HG02943 (cell line): ENCODE results near the gene CUL1.

Source experiments
- ATAC-seq: cut with Tn5 transposase; IDR thresholded peaks from one replicate; pipeline ENCODE4 v1.9.1; 2021; ENCODE audit warnings: mild to moderate bottlenecking, low read depth, moderate library complexity; ENCODE audit not compliant: unreplicated experiment

Gene CUL1

DNA sequence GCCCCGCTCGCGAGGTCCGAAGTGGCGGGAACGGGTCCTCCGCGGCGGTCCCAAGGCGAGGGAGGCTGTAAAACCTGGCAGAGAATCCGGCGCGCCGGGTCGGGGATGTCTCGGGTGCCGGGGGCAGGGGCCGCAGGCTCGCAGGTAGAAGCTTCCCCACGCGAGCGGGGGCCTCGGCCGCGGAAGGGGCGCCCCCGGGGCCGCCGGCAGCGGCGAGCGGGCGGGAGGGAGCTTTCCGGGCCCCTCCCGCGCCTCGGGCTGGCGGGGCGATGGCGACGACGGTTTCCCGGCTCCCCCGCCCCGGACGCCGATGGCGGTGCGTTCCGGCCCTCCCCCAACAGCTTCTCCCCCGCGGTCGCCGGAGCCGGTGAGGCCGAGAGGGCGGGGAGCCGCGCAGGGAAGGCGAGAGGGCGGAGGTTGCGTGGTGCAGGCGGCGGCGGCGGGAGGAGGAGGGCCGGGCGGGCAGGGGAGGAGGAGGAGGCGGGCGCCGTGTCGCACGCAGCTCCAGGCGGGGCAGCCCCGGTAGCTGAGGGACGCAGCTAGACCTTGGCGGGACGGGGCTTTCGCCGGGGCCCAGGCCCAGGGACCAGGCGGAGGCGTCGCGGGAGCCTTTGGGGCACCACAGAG lies at the start of gene CUL1:
TSS of gene CUL1 (plus strand) at position 507 of the 627 bp plus-strand sequence. CDS start 31,220 bp downstream, outside the sequence.
- ATAC-seq, result peak; percentile 65

GRCh38 chr7:148650232-148650858 lies 48.4 kb upstream of the CUL1 start:
- no peak for ATAC-seq

- ATAC-seq, result no peak
Observed at GRCh38 chr7:148652773-148653172, 45.9 kb upstream of the CUL1 start.

DNA sequence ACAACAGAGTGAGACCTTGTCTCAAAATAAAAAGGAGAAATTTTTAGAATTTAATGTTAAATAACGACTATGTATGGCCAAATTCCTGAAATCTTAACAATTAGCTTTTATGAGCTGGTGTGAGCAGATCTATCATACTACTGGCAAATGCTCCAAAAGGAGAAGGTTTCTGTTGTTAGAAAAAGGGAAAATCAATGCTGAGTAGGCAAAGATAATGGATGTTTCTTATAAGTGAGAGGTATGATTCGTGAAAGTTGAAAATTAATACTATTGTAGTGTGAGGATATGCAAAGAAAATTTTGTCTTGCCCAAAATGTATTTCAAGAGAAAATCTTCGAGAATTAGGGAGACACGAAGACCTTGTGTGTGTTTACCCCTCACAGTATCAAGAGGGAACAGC lies 40.8 kb upstream of the CUL1 start:
- ATAC-seq, result no peak

DNA sequence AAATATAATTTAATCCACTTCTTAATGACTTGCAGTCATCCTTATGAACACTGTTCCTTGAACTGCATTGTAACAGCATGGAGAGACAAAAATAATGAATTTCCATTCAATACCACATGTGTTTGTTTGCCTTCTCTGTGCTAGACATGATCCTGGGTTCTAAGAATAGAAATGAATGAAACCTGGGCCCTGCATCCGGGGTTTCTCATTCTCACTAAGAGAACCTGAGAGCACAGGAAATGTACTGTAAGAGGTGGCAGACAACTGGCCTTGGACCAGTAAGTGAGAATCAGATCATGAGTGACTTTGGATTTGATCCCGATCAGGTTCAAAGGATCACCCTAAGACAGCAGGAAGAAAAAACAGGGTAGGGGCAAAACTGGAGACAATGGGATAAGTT lies 37.2 kb upstream of the CUL1 start:
- ATAC-seq, result no peak

DNA sequence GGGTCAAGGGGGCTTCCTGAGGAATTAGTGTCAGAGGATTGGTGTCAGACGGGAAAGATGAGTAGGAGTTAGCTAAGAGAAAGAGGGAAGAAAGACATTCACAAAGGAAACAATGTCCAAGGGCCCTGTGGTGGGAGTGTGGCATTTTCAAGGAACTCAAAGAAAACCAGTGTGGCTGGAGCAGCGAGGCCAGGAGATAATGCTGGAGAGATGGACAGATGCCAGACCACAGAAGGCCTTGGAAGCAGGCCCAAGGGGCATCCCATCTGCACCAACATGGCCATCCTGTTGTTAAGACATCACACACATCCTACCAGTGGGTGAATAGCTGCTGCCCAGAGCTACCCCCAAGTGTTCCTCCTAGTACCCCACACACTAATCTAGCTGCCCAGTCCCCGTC lies 36.1 kb upstream of the CUL1 start:
- ATAC-seq, result no peak

DNA sequence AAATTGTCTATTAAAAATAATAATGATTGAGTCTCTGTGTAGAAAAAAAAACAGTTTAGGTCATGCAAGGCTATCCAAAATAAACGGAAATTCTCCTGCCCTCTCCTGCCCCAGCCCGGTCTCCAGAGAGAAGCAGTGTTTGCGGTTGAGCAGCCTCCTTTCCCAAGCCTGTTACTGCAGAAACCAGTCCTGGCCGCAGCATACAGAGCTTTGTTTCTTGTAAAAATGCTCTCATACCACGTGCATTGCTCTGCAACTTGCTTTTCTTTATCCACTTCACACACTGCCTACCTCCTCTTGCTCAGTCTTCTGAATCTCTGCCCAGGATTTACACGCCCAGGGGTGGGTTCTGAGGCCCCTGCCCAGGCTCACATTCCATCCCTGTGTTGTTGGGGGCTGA lies 34.4 kb upstream of the CUL1 start:
- no peak for ATAC-seq

GRCh38 chr7:148665221-148665620 lies 33.5 kb upstream of the CUL1 start:
- ATAC-seq, result no peak

GRCh38 chr7:148669927-148670326 lies 28.8 kb upstream of the CUL1 start:
- ATAC-seq, result no peak

GRCh38 chr7:148670374-148670773 lies 28.3 kb upstream of the CUL1 start:
- no peak for ATAC-seq

GRCh38 chr7:148670807-148671206 lies 27.9 kb upstream of the CUL1 start:
- ATAC-seq, result no peak

- ATAC-seq, result no peak
Observed at GRCh38 chr7:148672041-148672440, 26.7 kb upstream of the CUL1 start.

DNA sequence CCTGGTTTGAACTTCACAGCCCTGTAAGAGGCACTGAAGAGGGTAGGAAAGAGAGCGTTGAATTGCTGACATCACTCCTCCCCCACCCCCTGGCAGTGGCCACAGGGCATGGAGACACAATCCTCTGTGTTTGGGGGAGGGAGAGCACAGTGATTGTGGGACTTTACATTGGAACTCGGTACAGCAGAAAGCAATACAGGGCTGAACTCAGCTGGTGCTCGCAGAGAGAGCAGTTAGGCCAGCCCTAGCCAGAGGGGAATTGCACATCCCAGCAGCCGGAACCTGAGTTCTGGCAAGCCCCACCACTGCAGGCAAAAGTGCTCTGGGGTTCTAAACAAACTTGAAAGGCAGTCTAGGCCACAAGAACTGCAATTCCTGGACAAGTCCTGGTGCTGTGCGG lies 24.0 kb upstream of the CUL1 start:
- ATAC-seq, result no peak

GRCh38 chr7:148676291-148676690 lies 22.4 kb upstream of the CUL1 start:
- ATAC-seq, result no peak

DNA sequence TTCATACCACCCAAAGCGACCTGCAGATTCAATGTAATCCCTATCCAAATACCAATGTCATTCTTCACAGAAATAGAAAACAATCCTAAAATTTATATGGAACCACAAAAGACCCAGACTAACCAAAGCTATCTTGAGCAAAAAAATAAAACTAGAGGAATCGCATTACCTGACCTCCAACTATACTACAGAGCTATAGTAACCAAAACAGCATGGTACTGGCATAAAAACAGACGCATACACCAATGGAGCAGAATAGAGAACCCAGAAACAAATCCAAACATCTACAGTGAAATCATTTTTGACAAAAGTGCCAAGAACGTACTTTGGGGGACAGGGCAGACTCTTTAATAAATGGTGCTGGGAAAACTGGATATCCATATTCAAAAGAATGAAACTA lies 16.9 kb upstream of the CUL1 start:
- ATAC-seq, result no peak

DNA sequence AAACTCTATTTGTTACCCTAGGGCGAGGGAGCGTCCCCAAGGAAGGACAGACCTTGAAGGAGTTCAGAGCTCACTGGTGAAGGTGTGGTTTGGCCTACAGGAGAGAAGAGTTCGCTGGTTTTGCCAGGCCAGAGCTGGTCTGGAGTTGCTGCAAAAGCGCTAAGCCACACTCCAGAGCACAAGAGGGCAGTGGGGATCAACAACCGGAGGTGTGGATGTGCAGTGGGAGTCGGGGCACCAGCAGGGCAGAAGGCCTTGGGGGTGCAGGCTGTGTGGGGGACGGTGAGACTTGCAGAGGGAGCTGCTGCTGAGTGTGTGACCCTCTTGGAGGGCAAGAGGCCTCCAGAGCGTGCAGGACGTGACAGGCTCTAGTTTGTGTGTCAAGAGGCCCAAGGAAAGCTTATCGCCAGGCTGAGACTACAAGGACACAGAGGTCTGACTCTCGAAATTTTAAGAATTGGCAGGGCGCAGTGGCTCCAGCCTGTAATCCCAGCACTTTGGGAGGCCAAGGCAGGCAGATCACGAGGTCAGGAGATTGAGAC lies 14.3 kb upstream of the CUL1 start:
- no peak for ATAC-seq

DNA sequence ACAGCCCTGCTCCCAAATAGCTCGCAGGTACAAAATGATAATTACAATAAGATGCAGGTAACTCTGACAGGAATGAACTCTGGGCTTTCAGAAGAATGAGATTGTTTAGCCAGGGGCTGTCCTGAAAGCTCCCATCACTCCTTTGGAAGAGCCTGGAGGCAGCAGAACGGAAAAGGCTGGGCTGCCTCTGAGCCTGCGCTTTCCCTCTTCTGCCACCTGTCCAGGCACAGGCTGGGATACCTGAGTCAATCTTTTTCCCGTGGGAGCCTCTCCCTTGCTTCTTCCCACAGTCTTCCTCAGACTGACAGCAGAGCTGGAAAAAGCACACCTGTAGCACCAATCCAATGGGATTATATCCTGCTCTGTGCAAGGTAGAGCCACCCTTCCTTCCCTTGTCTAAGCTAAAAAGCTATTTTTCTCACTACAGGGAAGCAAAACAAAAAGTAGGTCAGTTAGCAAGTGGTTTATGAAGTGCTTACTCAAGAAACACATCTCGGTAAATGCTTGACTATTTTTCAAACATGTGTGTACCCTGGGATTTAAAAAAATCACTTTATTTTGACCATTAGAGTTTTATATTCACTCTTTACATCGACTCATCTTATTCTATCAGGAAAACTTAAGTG lies 12.3 kb upstream of the CUL1 start:
- no peak for ATAC-seq

DNA sequence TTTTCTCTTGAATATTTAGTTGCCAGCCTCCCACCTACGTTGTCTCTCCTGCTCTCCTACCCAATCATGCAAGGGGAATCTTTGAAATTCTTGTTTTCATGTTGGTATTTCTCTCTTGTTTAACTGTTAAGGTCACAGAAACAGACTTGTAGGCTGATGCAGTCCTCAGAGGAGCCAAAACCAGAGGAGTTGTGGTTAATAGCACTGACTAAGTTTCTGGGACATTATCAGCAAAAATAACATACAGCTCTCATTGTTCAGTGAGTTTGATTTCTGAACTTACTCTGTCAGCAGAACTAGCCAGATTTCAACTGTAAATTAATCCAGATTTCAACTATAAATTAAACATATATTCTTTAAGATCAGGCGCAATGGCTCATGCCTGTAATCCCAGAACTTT lies 11.1 kb upstream of the CUL1 start:
- no peak for ATAC-seq

GRCh38 chr7:148688526-148688925 lies 10.2 kb upstream of the CUL1 start:
- no peak for ATAC-seq

DNA sequence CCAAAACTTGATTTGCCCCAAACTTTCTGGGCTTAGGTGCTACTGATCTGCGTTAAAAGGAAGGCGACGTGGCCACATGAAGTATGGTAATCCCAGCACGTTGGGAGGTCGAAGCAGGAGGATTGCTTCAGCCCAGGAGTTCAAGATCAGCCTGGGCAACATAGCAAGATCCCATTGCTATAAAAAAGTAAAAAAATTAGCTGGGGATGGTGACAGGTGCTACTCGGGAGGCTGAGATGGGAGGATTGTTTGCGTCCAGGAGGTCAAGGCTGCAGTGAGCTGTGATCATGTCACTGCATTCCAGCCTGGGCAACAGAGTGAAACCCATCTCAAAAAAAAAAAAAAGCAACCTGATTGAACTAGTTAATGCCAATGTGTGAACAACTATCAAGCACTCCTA lies 5.1 kb upstream of the CUL1 start:
- no peak for ATAC-seq

DNA sequence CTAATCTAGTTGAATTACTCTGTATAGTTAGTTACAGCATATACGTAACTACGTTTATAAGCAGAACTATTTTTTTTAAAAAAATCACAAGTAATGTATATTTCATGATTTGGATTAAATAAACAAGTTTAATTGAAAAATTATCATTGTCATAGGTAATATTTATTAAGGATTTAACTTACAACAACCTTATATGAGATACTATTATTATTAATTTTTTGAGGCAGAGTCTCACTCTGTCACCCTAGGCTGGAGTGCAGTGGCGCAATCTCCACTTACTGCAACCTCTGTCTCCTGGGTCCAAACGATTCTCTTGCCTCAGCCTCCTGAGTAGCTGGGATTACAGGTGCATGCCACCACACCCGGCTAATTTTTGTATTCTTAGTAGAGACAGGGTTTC lies 4.1 kb upstream of the CUL1 start:
- ATAC-seq, result no peak

DNA sequence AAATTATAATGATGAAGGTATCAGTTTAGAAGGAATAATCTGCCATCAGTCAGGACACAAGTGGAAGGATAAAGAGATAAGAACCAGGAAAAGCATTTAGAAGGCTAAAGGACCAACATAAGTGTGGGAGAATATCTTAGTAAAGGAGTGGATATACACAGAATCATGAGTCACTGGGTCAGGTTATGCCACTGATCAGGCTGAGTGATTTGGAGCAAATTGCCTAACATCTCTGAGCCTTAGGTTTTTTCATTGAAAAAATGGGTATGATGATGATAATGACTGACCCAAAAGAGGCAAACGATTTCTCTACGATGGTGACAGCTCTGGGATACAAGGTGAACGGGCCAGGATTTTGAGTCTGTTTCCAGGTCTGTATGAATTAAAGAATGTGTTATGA lies 2.8 kb upstream of the CUL1 start:
- ATAC-seq, result no peak
